Spinal cord (tissue), 10 donors: ENCODE data around the gene NGFR. TPM values are rescaled to one million over a fixed set of nuclear protein-coding genes. Genes with fewer than 3 reads are reported as not detected.

Experiments
- DNase-seq, 6 donors: peaks; one replicate each; pipeline versions ENCODE4 v3.0.0 to v3.0.0-alpha.2; 2013 to 2015; ENCODE audit warnings: low spot score in 6 of 6, low read depth in 4 of 6
- H3K27ac ChIP-seq: one replicate; pipeline ENCODE4 v1.5.1; 2013; ENCODE audit warnings: low read depth, low read length, control low read depth
- H3K27me3 ChIP-seq: one replicate; pipeline ENCODE4 v1.6.1; 2013; ENCODE audit warnings: low read length; ENCODE audit not compliant: control insufficient read depth, insufficient read depth
- H3K36me3 ChIP-seq: one replicate; pipeline ENCODE4 v1.6.1; 2013; ENCODE audit warnings: low read length; ENCODE audit not compliant: control insufficient read depth, insufficient read depth
- H3K4me1 ChIP-seq: one replicate; pipeline ENCODE4 v1.6.1; 2013; ENCODE audit warnings: low read length; ENCODE audit not compliant: control insufficient read depth, insufficient read depth
- H3K4me3 ChIP-seq: one replicate; pipeline ENCODE4 v1.5.1; 2013; ENCODE audit warnings: low read depth, low read length, control low read depth
- H3K9me3 ChIP-seq: one replicate; pipeline ENCODE4 v1.6.1; 2013; ENCODE audit warnings: low read length; ENCODE audit not compliant: control insufficient read depth, insufficient read depth
- WGBS: methylation state at CpG from one replicate; pipeline ENCODE4 v1.1.5; 2013; ENCODE audit warnings: missing lambda C conversion rate; ENCODE audit not compliant: insufficient coverage; 5-methylcytosine and 5-hydroxymethylcytosine counted together
- polyA plus RNA-seq, 2 donors: library from polyadenylated mRNA; unstranded; fragments of 120-200 nt; gene quantifications; one replicate each; pipeline ENCODE4 v1.2.1, GENCODE V29; 2013; ENCODE audit not compliant: insufficient read length in 2 of 2
- total RNA-seq, 2 donors: library from RNA; depleted of rRNA in 1 of 2; stranded (reverse); fragments of 120-200 nt in 1 of 2; fragments of >200 nt in 1 of 2; gene quantifications; one replicate each; pipeline versions ENCODE4 v1.2.3 to v1.2.4, GENCODE V29; 2013 to 2014
- donor health status: healthy.

NGFR gene
- total and polyA plus RNA-seq, 4 donors: 39.2 to 54.0 (median 42.0) TPM

DNA sequence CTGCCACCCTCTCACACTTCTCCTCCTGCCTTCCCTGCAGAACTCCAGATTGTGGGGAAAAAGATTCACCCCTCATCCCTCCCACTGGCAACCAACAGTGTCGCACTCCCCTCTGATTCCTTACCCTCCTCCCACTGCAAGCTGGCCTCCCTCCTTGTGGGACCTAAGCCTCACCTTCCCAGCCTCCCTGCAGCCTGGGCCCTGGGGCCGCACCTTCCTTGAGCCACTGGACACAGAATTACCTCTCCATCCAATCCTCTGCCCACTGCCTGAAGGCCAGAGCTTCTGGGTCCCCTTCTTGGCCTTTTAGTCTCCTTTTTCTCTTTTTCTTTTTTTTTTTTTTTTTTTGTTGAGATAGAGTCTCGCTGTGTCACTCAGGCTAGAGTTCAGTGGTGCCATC is 33.9 kb downstream of the NGFR start:
- DNase-seq: no peak
- 100% methylated on average over 2 of the region's 3 CpGs for WGBS
- peaks cover 3% of the 10 kb centered on the region for H3K4me1 ChIP-seq
- no peaks in the 10 kb centered on the region for H3K36me3 ChIP-seq
- no peaks in the 10 kb centered on the region for H3K27me3 ChIP-seq
- no peak overlapping the region for H3K27ac ChIP-seq
- H3K9me3 ChIP-seq: no peaks in the 10 kb centered on the region
- H3K4me3 ChIP-seq: no peak overlapping the region

DNA sequence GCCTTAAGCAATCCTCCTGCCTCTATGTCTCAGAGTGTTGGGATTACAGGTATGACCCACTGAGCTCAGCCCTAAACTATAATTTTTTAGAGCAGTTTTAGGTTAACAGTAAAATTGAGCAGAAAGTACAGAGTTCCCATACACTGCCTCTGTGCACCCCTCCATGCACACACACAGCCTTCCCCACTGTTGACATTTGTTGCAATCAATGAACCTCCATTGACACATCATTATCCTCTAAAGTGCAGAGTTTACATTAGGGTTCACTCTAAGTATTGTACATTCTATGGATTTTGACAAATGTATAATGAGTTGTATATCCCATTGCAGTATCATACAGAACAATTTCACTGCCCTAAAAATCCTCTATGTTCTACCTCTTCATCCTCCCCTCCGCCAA is 35.0 kb downstream of the NGFR start:
- Histone ChIP-seq H3K4me3 (no peak overlapping the region), H3K27ac (no peak overlapping the region), H3K4me1 (peaks cover 3% of the 10 kb centered on the region), H3K36me3 (no peaks in the 10 kb centered on the region), H3K9me3 (no peaks in the 10 kb centered on the region), H3K27me3 (no peaks in the 10 kb centered on the region)
- no CpG with 5 or more reads among the region's 1 CpG for WGBS
- DNase-seq: no peak

DNA sequence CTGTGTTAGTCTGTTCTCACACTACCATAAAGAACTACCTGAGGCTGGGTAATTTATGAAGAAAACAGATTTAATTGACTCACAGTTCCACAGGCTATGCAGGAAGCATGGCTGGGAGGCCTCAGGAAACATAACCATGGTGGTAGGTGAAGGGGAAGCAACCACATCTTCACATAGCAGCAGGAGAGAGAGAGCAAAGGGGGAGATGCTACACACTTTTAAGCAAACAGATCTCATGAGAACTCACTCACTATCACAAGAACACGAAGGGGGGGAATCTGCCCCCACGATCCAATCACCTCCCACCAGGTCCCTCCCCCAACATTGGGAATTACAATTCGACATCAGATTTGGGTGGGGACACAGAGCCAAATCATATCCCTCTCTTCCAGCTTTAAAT is 48.8 kb downstream of the NGFR start:
- Histone ChIP-seq H3K36me3 (no peaks in the 10 kb centered on the region), H3K27ac (no peak overlapping the region), H3K27me3 (peaks cover 2% of the 10 kb centered on the region), H3K4me1 (peaks cover 24% of the 10 kb centered on the region), H3K9me3 (no peaks in the 10 kb centered on the region), H3K4me3 (no peak overlapping the region)
- 82% methylated on average over 2 of the region's 3 CpGs for WGBS
- no peak for DNase-seq

DNA sequence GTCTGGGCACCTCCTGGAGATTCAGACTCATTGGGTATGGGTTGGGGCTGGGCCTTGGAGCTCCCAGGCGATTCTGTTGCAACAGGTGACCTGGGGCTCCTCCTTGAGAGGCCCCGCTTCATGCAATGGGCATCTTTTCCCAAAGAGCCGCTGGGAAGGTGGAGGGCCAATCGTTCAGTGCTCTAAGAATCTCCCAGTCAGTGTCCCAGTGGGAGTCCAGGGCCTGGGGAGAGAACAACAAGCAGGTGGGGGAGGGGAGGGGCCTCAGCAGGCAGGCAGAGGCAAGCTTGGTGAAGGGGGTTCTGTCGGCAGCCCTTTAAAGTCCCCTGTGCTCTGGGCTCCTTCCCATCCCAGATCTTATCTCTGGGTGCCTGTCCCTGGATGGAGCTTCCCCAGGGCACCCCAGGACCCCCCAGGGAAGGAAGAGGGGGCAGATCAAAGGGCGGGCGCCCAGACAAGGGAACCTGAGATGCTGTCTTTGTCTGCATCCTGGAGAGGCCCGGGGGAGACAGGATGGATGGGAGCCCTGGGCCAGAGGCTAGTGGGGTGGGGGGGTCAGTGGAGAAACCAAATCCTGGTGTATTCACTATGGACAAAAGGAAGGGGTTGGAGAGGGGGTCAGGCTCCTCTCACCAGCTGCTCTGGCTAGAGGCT is 50.0 kb downstream of the NGFR start:
- WGBS: 70% methylated on average over 4 of the region's 8 CpGs
- H3K4me1 ChIP-seq: peaks cover 25% of the 10 kb centered on the region

DNA sequence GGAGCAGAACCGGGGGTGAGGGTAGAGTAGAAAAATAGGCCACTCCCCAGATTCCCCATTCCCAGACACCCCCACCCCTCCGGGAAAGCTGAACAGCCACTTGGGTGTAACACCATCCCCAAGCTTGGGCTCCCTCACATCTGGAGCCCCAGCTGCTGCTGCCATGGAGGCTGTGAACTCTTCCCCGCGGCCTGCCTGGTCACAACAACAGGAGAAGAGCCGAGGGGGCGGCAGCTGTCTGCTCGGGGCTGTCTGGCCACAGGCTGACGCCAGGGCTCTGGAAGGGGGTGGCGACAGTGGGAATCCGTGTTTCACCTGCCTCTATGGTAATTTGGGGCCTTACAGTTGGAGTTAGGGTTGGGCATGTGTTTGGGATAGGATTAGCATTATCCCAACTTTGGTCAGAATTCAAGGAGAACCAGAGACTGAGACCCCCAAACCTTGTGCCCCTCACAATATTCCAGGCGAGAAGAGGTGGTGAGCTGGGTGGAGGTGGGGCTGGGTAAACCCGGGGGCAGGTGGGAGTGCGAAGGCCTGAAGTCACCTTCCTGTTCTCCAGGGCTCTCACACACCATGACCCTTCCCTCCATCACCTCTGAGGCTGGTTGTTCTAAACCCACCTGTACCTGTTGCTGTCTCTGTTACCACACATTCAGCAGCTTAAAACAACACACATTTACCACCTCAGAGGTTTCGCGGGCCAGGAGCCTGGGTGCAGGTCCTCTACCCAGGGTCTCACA is 50.9 kb downstream of the NGFR start:
- peak in 1 of 6 donors; percentile 1 for DNase-seq
- Histone ChIP-seq H3K36me3 (no peaks in the 10 kb centered on the region), H3K4me3 (no peak overlapping the region), H3K9me3 (no peaks in the 10 kb centered on the region), H3K4me1 (peaks cover 25% of the 10 kb centered on the region), H3K27ac (no peak overlapping the region), H3K27me3 (peaks cover 2% of the 10 kb centered on the region)
- 66% methylated on average over 11 of the region's 15 CpGs for WGBS

More for the DNA sequence above, 50.0 kb downstream of the NGFR start:
- Histone ChIP-seq H3K27me3 (peaks cover 2% of the 10 kb centered on the region), H3K4me3 (no peak overlapping the region), H3K9me3 (no peaks in the 10 kb centered on the region), H3K27ac (no peak overlapping the region), H3K36me3 (no peaks in the 10 kb centered on the region)
- no peak for DNase-seq

DNA sequence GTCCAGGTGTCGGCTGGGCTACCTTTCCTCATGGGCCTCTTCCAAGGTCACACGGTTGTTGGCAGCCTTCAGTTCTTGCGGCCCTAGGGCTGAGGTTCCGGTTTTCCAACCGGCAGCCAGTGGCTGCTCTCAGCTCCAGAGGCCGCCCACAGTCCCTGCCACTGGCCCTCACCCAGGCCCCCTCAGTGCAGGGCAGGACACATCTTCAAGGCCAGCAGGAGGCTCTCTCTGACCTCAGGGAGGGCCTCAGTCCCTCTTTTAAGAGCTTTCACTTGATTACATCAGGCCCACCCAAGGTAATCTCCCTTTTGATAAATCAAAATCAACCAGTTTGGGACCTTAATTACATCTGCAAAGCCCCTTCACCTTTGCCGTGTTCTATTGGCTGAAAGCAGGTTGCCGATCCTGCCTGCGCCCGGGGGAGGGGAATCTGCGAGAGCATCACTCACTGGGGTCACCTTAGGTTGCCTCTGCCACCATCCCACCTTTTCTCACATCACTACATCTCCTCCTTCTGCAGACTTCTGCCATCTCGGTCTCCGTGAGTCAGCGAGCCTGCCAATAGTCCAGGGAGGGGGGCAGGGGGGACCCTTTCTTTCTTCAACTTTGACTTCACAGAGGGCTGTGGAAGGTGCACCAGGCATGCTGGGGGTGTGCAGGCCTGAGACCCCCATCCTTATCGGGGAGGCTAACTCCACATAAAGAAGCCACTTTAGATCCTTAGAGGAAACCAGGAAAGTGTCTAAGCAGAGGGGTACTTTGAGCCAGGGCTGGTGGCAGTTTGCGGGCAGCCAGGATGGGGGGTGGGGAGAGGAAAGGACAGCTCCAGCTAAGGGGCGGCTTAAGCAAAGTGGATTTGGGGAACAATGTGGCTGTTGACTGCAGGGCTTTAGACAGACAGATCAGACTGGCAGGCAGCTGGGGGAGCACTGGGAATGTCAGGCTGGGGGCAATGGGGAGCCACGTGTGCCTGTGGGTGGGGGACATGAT is 51.7 kb downstream of the NGFR start:
- 88% methylated on average over 8 of the region's 18 CpGs for WGBS
- Histone ChIP-seq H3K4me1 (peaks cover 25% of the 10 kb centered on the region), H3K4me3 (no peak overlapping the region), H3K36me3 (no peaks in the 10 kb centered on the region), H3K27me3 (peaks cover 2% of the 10 kb centered on the region), H3K27ac (no peak overlapping the region), H3K9me3 (no peaks in the 10 kb centered on the region)
- DNase-seq: peak in 1 of 6 donors; percentile 0

DNA sequence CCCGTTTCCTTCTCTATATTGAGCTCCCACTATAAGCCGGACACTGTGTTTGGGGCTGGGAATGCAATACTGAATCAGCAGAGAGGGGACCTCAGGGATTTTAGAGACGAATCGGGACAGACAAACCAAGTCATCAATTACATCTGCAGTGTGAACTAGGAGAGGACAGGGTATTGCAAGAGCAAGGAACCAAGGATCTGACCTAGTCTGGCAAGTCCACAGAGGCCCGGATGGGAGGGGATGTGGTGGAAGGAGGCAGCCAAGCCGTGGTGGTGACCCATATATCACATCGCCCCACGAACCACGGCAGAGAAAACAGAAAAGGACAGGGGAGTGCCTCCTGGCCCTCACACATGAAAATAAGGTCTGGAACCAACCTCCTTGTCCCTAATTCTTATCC is 52.5 kb downstream of the NGFR start:
- no peaks in the 10 kb centered on the region for H3K9me3 ChIP-seq
- H3K27me3 ChIP-seq: peaks cover 2% of the 10 kb centered on the region
- H3K4me3 ChIP-seq: no peak overlapping the region
- peaks cover 33% of the 10 kb centered on the region for H3K4me1 ChIP-seq
- WGBS: 45% methylated on average over 5 of the region's 9 CpGs
- H3K27ac ChIP-seq: no peak overlapping the region
- peak in 1 of 6 donors; percentile 22 for DNase-seq
- H3K36me3 ChIP-seq: no peaks in the 10 kb centered on the region

DNA sequence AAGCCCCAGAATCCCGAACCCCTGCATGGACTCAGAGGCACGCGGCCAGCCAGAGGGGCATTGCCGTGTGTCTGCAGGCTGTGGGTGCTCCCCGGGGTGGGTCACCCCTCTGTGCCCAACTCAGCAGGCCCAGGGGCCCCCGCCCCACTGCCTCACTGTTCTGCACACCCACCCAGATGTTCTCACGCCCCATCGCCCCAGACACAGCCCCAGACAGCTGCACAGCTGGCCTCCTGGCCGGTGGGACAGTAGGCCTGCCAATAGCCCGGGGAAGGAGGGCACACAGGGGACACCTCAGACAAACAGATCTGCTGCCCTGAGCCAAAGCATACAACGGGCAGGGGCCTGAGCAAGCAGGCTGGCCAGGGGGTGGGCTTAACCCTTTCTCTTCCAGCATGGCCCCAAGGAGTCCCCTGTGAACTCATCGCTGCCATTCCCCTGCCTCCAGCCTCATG is 53.0 kb downstream of the NGFR start:
- WGBS: 57% methylated on average over 11 of the region's 12 CpGs
- no peaks in the 10 kb centered on the region for H3K36me3 ChIP-seq
- no peak overlapping the region for H3K4me3 ChIP-seq
- DNase-seq: peak in 1 of 6 donors; percentile 38
- no peaks in the 10 kb centered on the region for H3K9me3 ChIP-seq
- peaks cover 35% of the 10 kb centered on the region for H3K4me1 ChIP-seq
- H3K27ac ChIP-seq: no peak overlapping the region
- H3K27me3 ChIP-seq: peaks cover 2% of the 10 kb centered on the region

DNA sequence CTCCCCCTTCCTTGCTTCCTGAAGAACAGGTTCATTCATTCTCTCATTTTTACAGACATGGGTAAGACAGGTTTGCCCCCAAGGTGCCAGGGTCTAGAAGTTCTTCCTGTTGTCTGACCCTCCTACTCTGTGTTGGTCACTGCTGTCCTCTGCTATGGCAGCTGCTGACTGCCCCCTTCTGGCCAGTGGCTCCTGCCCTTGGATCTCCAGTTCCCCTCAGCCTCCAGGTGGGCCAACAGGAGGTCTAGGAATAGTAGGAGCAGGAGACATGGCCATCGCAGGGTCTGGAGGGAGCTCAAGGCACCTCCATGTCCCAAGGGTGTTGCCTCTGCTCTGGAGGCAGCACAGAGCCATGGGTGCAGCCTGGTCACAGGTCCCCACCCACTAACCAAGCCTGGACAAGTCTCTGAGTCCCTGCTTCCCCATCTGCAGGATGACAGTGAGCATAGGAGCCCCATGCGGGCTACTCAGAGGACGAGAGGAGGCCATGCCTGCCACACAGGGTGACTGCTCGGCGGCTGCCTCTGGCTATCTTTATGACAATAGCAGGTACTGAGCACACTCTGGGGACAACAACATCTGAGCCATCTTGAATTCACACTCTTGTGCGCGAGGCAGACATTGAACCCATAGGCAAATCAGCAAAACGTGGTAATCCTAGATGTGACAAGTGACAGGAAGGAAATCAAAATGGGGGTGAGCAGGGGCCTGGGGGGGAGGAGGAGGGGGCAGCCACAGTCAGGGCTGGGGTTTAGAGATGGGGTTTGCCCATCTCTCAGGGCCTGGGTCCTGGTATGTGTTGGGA is 53.6 kb downstream of the NGFR start:
- Histone ChIP-seq H3K4me1 (peaks cover 35% of the 10 kb centered on the region), H3K9me3 (no peaks in the 10 kb centered on the region), H3K36me3 (no peaks in the 10 kb centered on the region), H3K27ac (no peak overlapping the region), H3K27me3 (peaks cover 2% of the 10 kb centered on the region), H3K4me3 (no peak overlapping the region)
- 72% methylated on average over 8 of the region's 8 CpGs for WGBS
- DNase-seq: peak in 1 of 6 donors; percentile 16
